C4-2B (cell line): ENCODE results near the gene DNAH17.

Experiments used
- CTCF ChIP-seq: fragments of 450-650 bp; conservative IDR thresholded peaks from 2 replicates; pipeline ENCODE4 v1.5.1; 2017; ENCODE audit warnings: mild to moderate bottlenecking
- ZFX ChIP-seq: fragments of 450-650 bp; IDR thresholded peaks from 2 replicates; pipeline ENCODE4 v1.6.1; 2017

GRCh38 chr17:78407387-78408000, 169.7 kb downstream of the DNAH17 start:
- no peak for TF ChIP-seq CTCF
- TF ChIP-seq ZFX, result no peak
